Esophagus muscularis mucosa (tissue), 4 donors: ENCODE data around the gene EMSY. TPM values are rescaled to one million over a fixed set of nuclear protein-coding genes. Genes with fewer than 3 reads are reported as not detected.

Source experiments
- DNase-seq: peaks from one replicate; pipeline ENCODE4 v3.0.0-alpha.2; 2017; ENCODE audit errors: extremely low spot score
- H3K27ac ChIP-seq, 4 donors: fragments of 200-600 bp; sonication (generic); replicated peaks in 1 of 4; 1 replicate in 3 of 4; 2 replicates in 1 of 4; pipeline ENCODE4 v1.5.1; 2016 to 2019; ENCODE audit warnings: mild to moderate bottlenecking in 1 of 4
- H3K27me3 ChIP-seq, 4 donors: fragments of 200-600 bp; sonication (generic); one replicate each; pipeline versions ENCODE4 v1.5.1 to v1.6.0; 2016 to 2019
- H3K36me3 ChIP-seq, 4 donors: fragments of 200-600 bp; sonication (generic); one replicate each; pipeline ENCODE4 v1.5.1; 2016 to 2019
- H3K4me1 ChIP-seq, 4 donors: fragments of 200-600 bp; sonication (generic); one replicate each; pipeline ENCODE4 v1.5.1; 2016 to 2019
- H3K4me3 ChIP-seq, 4 donors: fragments of 200-600 bp; sonication (generic); 1 replicate in 2 of 4; 2 replicates in 2 of 4; pipeline ENCODE4 v1.5.1; 2016 to 2019; ENCODE audit warnings: mild to moderate bottlenecking in 4 of 4, moderate library complexity in 1 of 4
- H3K9me3 ChIP-seq, 4 donors: fragments of 200-600 bp; sonication (generic); 1 replicate in 3 of 4; 2 replicates in 1 of 4; pipeline ENCODE4 v1.5.1; 2016 to 2019
- EP300 ChIP-seq: sonication (generic); formaldehyde crosslinking; IDR thresholded peaks from one replicate; pipeline ENCODE4 v1.6.1; 2017; ENCODE audit warnings: antibody characterized with exemption
- POLR2A ChIP-seq: fragments of 450-650 bp; IDR thresholded peaks from one replicate; pipeline ENCODE4 v1.6.1; 2017; ENCODE audit warnings: antibody characterized with exemption, moderate library complexity, mild to moderate bottlenecking, low read depth
- POLR2AphosphoS5 ChIP-seq, 2 donors: sonication (generic); formaldehyde crosslinking; IDR thresholded peaks; one replicate each; pipeline ENCODE4 v1.6.1; 2017; ENCODE audit warnings: antibody characterized with exemption in 2 of 2
- WGBS: methylation state at CpG from one replicate; pipeline ENCODE4 v1.1.5; 2018; 5-methylcytosine and 5-hydroxymethylcytosine counted together
- intact Hi-C: fragments of 100-400 bp; cut with DNase I; formaldehyde crosslinking; loops from one replicate; pipeline ENCODE4 v1.15.1; 2023
- total RNA-seq, 4 donors: library from RNA; depleted of rRNA; stranded (reverse); fragments of >200 nt; gene quantifications; one replicate each; pipeline versions ENCODE4 v1.1.0 to v1.2.1, GENCODE V29; 2016
- TF ChIP-seq, protein P1 (sequence below), 3 experiments: fragments of 200-600 bp in 2 of 3; fragments of 450-650 bp in 1 of 3; sonication (generic) in 2 of 3; IDR thresholded peaks; one replicate each; pipeline ENCODE4 v1.5.1; 2017 to 2019; ENCODE audit warnings: antibody characterized with exemption in 3 of 3, mild to moderate bottlenecking in 2 of 3, moderate library complexity in 1 of 3

The EMSY gene
- total RNA-seq, 4 donors from 2014 or later = 17.1 to 34.6 (median 27.6) TPM

DNA sequence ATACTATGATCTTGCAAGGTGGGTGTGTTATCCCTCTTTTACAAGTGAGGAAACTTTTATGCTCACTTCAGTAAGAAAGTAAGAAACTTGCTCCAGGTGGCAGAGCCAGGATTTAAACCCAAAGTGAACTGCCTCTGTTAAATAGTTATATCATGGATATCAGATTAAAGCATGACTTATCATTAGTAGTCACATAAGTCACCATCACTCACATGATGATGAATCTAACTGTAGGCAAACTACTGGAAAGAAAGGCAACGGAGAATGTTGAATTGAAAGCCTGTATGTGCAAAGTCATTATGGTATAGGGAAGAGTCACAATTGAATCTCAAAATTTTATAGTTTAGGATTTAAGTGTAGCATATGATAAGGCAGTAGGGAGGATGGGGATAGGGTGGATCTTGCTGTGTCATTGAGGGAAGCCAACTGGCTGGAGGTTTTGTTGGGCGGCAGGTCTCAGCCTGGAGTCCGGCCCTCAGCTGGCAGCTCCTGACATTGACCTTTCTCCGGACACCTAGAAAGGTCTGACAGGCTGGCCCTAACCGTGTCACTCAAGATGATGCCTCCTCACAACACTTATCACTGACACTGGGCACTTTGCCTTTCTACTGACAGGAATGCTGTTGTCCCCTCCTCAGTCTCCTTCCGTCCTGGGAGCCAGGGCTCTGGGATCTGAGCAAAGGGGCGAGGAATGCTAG, 98.3 kb downstream of the EMSY start:
- H3K27ac ChIP-seq = no peak overlapping the region
- peaks cover 36 to 84% (median 69%) of the 10 kb centered on the region in 4 donors for H3K36me3 ChIP-seq
- no peaks in the 10 kb centered on the region for H3K27me3 ChIP-seq
- DNase-seq = no peak
- no peak overlapping the region for H3K4me3 ChIP-seq
- TF ChIP-seq EP300 = no peak
- TF ChIP-seq, protein P1, sequence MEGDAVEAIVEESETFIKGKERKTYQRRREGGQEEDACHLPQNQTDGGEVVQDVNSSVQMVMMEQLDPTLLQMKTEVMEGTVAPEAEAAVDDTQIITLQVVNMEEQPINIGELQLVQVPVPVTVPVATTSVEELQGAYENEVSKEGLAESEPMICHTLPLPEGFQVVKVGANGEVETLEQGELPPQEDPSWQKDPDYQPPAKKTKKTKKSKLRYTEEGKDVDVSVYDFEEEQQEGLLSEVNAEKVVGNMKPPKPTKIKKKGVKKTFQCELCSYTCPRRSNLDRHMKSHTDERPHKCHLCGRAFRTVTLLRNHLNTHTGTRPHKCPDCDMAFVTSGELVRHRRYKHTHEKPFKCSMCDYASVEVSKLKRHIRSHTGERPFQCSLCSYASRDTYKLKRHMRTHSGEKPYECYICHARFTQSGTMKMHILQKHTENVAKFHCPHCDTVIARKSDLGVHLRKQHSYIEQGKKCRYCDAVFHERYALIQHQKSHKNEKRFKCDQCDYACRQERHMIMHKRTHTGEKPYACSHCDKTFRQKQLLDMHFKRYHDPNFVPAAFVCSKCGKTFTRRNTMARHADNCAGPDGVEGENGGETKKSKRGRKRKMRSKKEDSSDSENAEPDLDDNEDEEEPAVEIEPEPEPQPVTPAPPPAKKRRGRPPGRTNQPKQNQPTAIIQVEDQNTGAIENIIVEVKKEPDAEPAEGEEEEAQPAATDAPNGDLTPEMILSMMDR (IDR thresholded peaks at IDR 0.05) = no peak
- TF ChIP-seq POLR2A = no peak
- TF ChIP-seq POLR2AphosphoS5 (IDR thresholded peaks at IDR 0.05) = no peak
- no peaks in the 10 kb centered on the region for H3K4me1 ChIP-seq
- H3K9me3 ChIP-seq = no peaks in the 10 kb centered on the region
- intact Hi-C loops = no loop called here
- 91% methylated on average over 7 of the region's 7 CpGs for WGBS

DNA sequence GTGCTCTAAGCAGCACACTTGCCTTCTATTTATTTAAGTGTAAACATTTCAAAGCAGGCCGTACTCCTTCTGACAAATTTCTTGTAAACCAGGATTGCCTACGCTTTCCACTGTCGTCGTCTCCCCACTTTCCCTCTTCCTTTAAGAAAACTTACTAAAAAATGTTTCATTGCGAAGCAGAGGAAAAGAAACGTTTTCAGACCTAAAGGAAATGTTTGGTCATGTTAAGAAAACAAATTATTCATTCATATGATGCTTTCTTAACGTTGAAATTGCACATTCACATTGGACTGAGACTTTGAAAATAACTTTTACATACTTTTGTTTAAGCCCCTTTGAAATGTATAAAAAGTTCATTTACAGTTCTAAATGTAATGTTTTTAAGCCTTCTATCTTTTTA, 106.0 kb downstream of the EMSY start:
- Histone ChIP-seq H3K9me3 (no peaks in the 10 kb centered on the region), H3K36me3 (peaks cover 4 to 29% (median 22%) of the 10 kb centered on the region in 4 donors), H3K27me3 (no peaks in the 10 kb centered on the region), H3K4me3 (no peak overlapping the region), H3K4me1 (no peaks in the 10 kb centered on the region), H3K27ac (no peak overlapping the region)
- DNase-seq = no peak
- TF ChIP-seq EP300 = no peak
- TF ChIP-seq POLR2AphosphoS5 (IDR thresholded peaks at IDR 0.05) = no peak
- TF ChIP-seq, protein P1 (IDR thresholded peaks at IDR 0.05) = no peak
- TF ChIP-seq POLR2A = no peak
- intact Hi-C loops = loop anchor here (5.0 kb wide), 1 partner anchor 132 kb away; no protein-coding TSS in a partner anchor
- 74% methylated on average over 7 of the region's 7 CpGs for WGBS

DNA sequence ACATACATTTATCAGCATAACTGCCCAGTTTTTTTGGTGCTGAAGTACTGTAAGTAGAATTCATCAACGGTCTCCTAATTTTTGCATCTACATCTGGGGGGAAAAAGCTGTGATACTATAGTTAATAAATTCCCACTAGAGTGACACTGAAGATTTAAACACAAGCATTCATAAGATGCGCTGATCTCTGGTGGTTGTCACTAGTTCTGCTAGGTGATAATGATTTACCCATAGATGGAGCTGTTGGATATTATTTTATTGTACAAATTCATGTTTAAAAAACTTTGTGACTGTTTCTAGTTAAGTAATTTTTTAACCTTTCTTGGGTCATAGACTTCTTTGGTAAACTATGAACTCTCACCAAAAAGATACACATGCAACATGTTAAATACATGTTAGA, 106.6 kb downstream of the EMSY start:
- DNase-seq = no peak
- intact Hi-C loops = loop anchor here (5.0 kb wide), 1 partner anchor 131 kb away; no protein-coding TSS in a partner anchor
- TF ChIP-seq, protein P1 (IDR thresholded peaks at IDR 0.05) = peak in 1 of 3 experiments; percentile 30
- no peak for TF ChIP-seq POLR2A
- no peak overlapping the region for H3K4me3 ChIP-seq
- no peaks in the 10 kb centered on the region for H3K4me1 ChIP-seq
- peaks cover 0 to 23% (median 16%) of the 10 kb centered on the region in 4 donors for H3K36me3 ChIP-seq
- H3K27me3 ChIP-seq = no peaks in the 10 kb centered on the region
- H3K9me3 ChIP-seq = no peaks in the 10 kb centered on the region
- H3K27ac ChIP-seq = no peak overlapping the region
- 69% methylated on average over 2 of the region's 2 CpGs for WGBS

DNA sequence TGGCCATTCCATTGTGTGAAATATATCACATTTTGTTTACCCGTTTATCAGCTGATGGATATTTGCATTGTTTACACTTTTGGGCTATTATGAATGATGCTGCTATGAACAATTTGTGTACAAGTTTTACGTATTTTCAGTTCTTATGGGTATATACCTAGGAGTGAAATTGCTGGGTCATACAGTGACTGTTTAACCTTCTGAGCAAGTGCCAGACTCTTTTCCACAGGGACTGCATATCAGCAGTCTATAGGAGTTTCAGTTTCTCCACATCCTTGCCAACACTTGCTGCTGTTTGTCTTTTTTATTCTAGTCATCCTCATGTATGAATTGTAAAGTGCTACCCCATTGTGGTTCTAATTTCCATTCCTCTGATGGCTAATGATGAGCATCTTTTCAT, 108.2 kb downstream of the EMSY start:
- H3K9me3 ChIP-seq = no peaks in the 10 kb centered on the region
- no peak for TF ChIP-seq POLR2AphosphoS5 (IDR thresholded peaks at IDR 0.05)
- TF ChIP-seq EP300 = no peak
- no peak for TF ChIP-seq POLR2A
- TF ChIP-seq, protein P1 (IDR thresholded peaks at IDR 0.05) = no peak
- H3K36me3 ChIP-seq = peaks cover 0 to 14% (median 7%) of the 10 kb centered on the region in 4 donors
- no peaks in the 10 kb centered on the region for H3K4me1 ChIP-seq
- intact Hi-C loops = loop anchor here (5.0 kb wide), 1 partner anchor 129 kb away; no protein-coding TSS in a partner anchor
- no peaks in the 10 kb centered on the region for H3K27me3 ChIP-seq
- H3K4me3 ChIP-seq = no peak overlapping the region
- DNase-seq = no peak
- 97% methylated on average over 2 of the region's 2 CpGs for WGBS
- no peak overlapping the region for H3K27ac ChIP-seq
